ENCODE results near the gene RAD51. TPM values are rescaled to one million over a fixed set of nuclear protein-coding genes. Genes with fewer than 3 reads are reported as not detected.

RAD51 gene
- total and polyA plus RNA-seq, 2 donors, result 1.2 to 12.3 TPM

DNA sequence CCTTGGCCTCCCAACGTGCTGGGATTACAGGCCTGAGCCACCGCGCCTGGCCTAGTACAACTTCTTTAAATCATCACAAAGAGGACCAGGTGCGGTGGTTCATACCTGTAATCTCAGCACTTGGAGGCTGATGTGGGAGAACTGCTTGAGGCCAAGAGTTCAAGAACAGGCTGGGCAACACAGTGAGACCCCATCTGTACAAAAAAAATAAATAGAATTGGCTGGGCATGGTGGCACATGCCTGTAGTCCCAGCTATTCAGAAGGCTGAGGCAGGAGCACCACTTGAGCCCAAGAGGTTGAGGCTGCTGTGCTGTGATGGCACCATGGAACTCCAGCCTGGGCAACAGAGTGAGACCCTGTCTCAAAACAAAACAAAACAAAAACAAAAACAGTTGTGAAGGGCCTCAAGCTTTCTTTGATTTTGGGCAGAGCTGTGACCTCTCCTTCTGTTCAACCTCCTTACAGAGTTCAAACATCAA, 54.2 kb downstream of the RAD51 start:
- no peak overlapping the region for H3K27ac ChIP-seq (ENCODE audit: low read depth in 1 of 2, low read length in 1 of 2)
- H3K36me3 ChIP-seq (ENCODE audit: control insufficient read depth in 2 of 2, insufficient read depth in 2 of 2, low read length in 1 of 2), result peaks cover 48 to 51% of the 10 kb centered on the region in 2 donors
- no peak for DNase-seq (ENCODE audit: low read depth in 6 of 9, low spot score in 9 of 9)
- peaks cover 3 to 6% of the 10 kb centered on the region in 2 donors for H3K4me1 ChIP-seq (ENCODE audit: control insufficient read depth in 2 of 2, insufficient read depth in 2 of 2, low read length in 2 of 2)
- H3K4me3 ChIP-seq (ENCODE audit: low read length in 2 of 2), result no peak overlapping the region
- H3K27me3 ChIP-seq (ENCODE audit: control insufficient read depth in 2 of 2, insufficient read depth in 1 of 2, low read length in 1 of 2), result no peaks in the 10 kb centered on the region
- no peaks in the 10 kb centered on the region for H3K9me3 ChIP-seq (ENCODE audit: control insufficient read depth in 2 of 2, insufficient read depth in 1 of 2, low read length in 1 of 2)
- 99% methylated on average over 4 of the region's 4 CpGs for WGBS

DNA sequence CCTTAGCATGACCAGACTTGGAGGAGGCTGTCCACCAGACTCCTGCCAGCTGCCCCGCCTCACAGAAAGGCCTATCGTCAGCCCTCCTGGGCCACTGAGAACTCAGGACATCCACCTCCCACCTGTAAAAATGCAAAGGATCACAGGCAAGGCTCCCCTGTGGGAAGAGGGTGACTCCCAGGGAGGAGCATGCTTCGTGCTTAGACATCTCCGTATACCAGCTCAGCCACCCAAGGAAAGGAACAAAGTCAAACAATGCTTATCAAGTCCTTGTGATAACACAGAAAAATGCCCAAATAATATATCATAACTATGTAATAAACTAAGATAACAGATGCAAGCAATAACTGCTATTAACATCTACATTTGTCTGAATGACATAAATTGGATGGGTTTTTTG, 55.9 kb downstream of the RAD51 start:
- WGBS, result 98% methylated on average over 4 of the region's 4 CpGs

DNA sequence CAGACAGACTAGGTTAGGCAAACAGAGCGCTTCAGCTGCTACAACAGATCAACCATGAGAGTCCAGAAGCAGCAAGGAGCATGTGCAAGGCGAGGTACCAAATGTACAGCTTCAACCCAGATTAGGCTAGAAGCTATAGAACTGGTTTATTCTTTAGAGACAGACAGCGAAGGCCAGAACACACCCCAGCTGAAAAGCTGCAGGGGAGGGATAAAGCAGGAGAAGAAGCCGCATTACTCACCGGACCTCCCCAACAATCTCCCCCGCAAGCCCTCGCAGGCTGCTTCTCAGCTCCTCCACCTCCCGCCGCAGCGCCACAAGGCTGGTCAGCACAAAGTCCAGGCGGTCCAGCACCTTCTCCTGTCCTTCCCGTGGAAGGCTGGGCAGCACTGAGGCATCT, 56.8 kb downstream of the RAD51 start:
- DNase-seq (ENCODE audit: low read depth in 6 of 9, low spot score in 9 of 9), result no peak
- Histone ChIP-seq H3K4me3 (ENCODE audit: low read length in 2 of 2) (no peak overlapping the region), H3K9me3 (ENCODE audit: control insufficient read depth in 2 of 2, insufficient read depth in 1 of 2, low read length in 1 of 2) (peaks cover 0 to 4% of the 10 kb centered on the region in 2 donors), H3K27me3 (ENCODE audit: control insufficient read depth in 2 of 2, insufficient read depth in 1 of 2, low read length in 1 of 2) (no peaks in the 10 kb centered on the region), H3K27ac (ENCODE audit: low read depth in 1 of 2, low read length in 1 of 2) (no peak overlapping the region), H3K36me3 (ENCODE audit: control insufficient read depth in 2 of 2, insufficient read depth in 2 of 2, low read length in 1 of 2) (peaks cover 34 to 35% of the 10 kb centered on the region in 2 donors), H3K4me1 (ENCODE audit: control insufficient read depth in 2 of 2, insufficient read depth in 2 of 2, low read length in 2 of 2) (peaks cover 11 to 19% of the 10 kb centered on the region in 2 donors)
- 99% methylated on average over 12 of the region's 12 CpGs for WGBS

More for the DNA sequence above, 55.9 kb downstream of the RAD51 start:
- Histone ChIP-seq H3K27ac (ENCODE audit: low read depth in 1 of 2, low read length in 1 of 2) (no peak overlapping the region), H3K36me3 (ENCODE audit: control insufficient read depth in 2 of 2, insufficient read depth in 2 of 2, low read length in 1 of 2) (peaks cover 34 to 35% of the 10 kb centered on the region in 2 donors), H3K4me1 (ENCODE audit: control insufficient read depth in 2 of 2, insufficient read depth in 2 of 2, low read length in 2 of 2) (peaks cover 10 to 16% of the 10 kb centered on the region in 2 donors), H3K27me3 (ENCODE audit: control insufficient read depth in 2 of 2, insufficient read depth in 1 of 2, low read length in 1 of 2) (no peaks in the 10 kb centered on the region), H3K9me3 (ENCODE audit: control insufficient read depth in 2 of 2, insufficient read depth in 1 of 2, low read length in 1 of 2) (peaks cover 0 to 4% of the 10 kb centered on the region in 2 donors), H3K4me3 (ENCODE audit: low read length in 2 of 2) (no peak overlapping the region)
- DNase-seq (ENCODE audit: low read depth in 6 of 9, low spot score in 9 of 9), result no peak

DNA sequence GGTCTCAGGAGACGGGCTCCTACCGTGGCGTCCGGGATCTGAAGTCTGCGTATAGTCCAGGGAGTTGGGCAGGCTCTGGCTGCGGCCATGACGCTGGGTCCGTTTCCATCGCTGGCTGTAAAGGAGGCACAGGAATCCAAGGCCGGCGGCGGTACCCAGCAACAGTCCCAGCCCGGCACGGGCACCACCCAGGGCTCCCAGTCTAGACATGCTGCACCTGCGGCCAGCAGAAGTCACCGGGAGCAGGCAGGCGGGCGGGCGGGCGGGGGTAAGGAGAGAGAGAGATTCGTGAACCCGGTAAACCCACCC, 59.6 kb downstream of the RAD51 start:
- H3K27me3 ChIP-seq (ENCODE audit: control insufficient read depth in 2 of 2, insufficient read depth in 1 of 2, low read length in 1 of 2), result no peaks in the 10 kb centered on the region
- peak overlapping the region; percentile 92 to 98 for H3K4me3 ChIP-seq (ENCODE audit: low read length in 2 of 2)
- under 1% methylated on average over 22 of the region's 22 CpGs for WGBS
- no peak for DNase-seq (ENCODE audit: low read depth in 6 of 9, low spot score in 9 of 9)
- peaks cover 11 to 22% of the 10 kb centered on the region in 2 donors for H3K4me1 ChIP-seq (ENCODE audit: control insufficient read depth in 2 of 2, insufficient read depth in 2 of 2, low read length in 2 of 2)
- H3K36me3 ChIP-seq (ENCODE audit: control insufficient read depth in 2 of 2, insufficient read depth in 2 of 2, low read length in 1 of 2), result peaks cover 17 to 19% of the 10 kb centered on the region in 2 donors
- H3K9me3 ChIP-seq (ENCODE audit: control insufficient read depth in 2 of 2, insufficient read depth in 1 of 2, low read length in 1 of 2), result peaks cover 0 to 4% of the 10 kb centered on the region in 2 donors
- peak overlapping the region; percentile 64 to 74 for H3K27ac ChIP-seq (ENCODE audit: low read depth in 1 of 2, low read length in 1 of 2)

DNA sequence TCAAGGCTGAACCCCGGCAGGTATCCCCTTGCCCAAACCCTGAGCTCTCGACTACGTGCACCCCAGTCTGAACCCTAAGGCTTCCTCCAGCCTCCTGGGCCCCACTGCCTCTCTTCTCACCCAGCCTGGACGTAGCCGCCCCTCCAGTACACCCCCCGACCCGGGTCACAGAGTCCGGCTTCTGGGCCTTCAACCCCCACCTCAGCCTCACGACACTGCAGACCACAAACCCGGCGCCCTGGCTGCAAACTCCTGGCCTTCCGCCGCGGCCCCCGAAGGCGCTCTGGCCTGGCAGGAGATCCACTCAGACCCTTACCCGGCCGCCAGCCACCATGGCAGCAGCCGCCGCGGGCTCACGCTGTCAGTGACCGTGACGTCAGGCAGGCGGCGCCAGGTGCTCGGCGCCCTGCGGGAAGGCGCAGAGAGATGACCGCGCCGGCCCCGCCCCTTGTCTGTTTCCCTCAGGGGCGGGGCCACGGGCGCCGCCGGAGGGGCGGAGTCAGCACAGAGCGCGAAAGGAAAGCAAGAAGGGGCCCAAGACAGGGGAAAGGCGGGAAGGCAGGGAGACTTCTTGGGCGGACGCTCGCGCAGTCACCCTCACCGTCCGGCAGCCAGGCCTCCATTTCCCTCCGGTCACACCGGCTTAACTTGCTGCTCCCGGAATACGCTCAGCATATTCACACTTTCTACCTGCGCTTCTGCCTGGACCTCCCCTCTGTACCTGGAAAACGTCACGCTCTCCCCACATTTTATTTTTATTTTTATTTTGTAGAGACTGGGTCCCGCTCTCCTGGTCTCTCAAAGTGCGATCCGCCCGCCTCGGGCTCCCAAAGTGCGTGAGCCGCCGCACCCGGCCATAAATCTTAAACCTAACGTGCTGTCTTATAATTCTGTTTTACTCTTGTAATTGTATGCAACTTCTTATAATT, 60.2 kb downstream of the RAD51 start, which contains the start of gene RMDN3:
Gene RMDN3, minus strand, starts transcription at position 372 of the 929 bp plus-strand sequence. CDS start 471 bp downstream, outside the sequence.
- H3K27me3 ChIP-seq (ENCODE audit: control insufficient read depth in 2 of 2, insufficient read depth in 1 of 2, low read length in 1 of 2), result no peaks in the 10 kb centered on the region
- H3K27ac ChIP-seq (ENCODE audit: low read depth in 1 of 2, low read length in 1 of 2), result peak within 1 kb of the TSS; percentile 87 to 92
- 1% methylated on average over 66 of the region's 66 CpGs for WGBS
- H3K4me1 ChIP-seq (ENCODE audit: control insufficient read depth in 2 of 2, insufficient read depth in 2 of 2, low read length in 2 of 2), result peaks cover 12 to 27% of the 10 kb centered on the region in 2 donors
- peak within 1 kb of the TSS; percentile 92 to 98 for H3K4me3 ChIP-seq (ENCODE audit: low read length in 2 of 2)
- H3K9me3 ChIP-seq (ENCODE audit: control insufficient read depth in 2 of 2, insufficient read depth in 1 of 2, low read length in 1 of 2), result peaks cover 0 to 4% of the 10 kb centered on the region in 2 donors
- peak; percentile 85 to 98 (median 95) for DNase-seq (ENCODE audit: low read depth in 6 of 9, low spot score in 9 of 9)
- H3K36me3 ChIP-seq (ENCODE audit: control insufficient read depth in 2 of 2, insufficient read depth in 2 of 2, low read length in 1 of 2), result peaks cover 15 to 17% of the 10 kb centered on the region in 2 donors

DNA sequence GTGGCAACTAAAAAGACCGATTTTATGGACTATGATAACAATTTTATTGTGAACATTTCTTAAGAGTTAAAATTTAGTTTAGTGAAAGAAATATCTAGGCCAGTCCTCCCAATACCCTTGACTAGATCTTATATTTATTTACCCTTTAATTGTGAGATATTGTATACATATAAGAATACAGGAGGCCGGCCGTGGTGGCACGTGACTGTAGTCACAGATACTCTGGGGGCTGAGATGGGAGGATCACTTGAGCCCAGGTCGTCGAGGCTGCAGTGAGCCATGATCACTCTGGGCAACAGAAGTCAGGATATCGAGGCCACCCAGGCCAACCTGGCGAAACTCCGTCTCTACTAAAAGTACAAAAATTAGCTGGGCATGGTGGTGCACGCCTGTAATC, 60.8 kb downstream of the RAD51 start:
- H3K27me3 ChIP-seq (ENCODE audit: control insufficient read depth in 2 of 2, insufficient read depth in 1 of 2, low read length in 1 of 2), result no peaks in the 10 kb centered on the region
- H3K4me1 ChIP-seq (ENCODE audit: control insufficient read depth in 2 of 2, insufficient read depth in 2 of 2, low read length in 2 of 2), result peaks cover 17 to 31% of the 10 kb centered on the region in 2 donors
- 83% methylated on average over 10 of the region's 10 CpGs for WGBS
- peaks cover 0 to 4% of the 10 kb centered on the region in 2 donors for H3K9me3 ChIP-seq (ENCODE audit: control insufficient read depth in 2 of 2, insufficient read depth in 1 of 2, low read length in 1 of 2)
- H3K36me3 ChIP-seq (ENCODE audit: control insufficient read depth in 2 of 2, insufficient read depth in 2 of 2, low read length in 1 of 2), result peaks cover 11 to 13% of the 10 kb centered on the region in 2 donors
- DNase-seq (ENCODE audit: low read depth in 6 of 9, low spot score in 9 of 9), result no peak
- peak overlapping the region; percentile 92 to 98 for H3K4me3 ChIP-seq (ENCODE audit: low read length in 2 of 2)
- H3K27ac ChIP-seq (ENCODE audit: low read depth in 1 of 2, low read length in 1 of 2), result peak overlapping the region; percentile 87 to 92

DNA sequence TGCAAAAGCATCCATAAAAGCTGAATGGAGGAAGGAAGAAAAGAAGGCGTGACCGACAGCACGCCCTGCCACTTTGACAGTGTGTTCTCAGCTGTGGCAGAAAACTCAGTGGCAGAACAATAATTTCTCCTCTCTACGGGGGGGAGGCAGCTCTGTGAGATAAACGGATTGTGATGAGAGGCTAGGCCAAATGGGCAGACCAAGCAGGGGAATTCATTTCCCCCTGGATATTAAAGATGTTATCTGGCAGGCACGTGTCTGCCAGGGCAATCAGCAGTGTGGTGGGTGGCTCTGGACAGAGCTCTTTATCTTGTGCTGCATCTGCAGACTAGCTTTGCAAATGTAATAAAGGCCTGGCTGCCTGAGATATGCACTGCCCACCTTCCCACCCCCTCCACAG, 62.0 kb downstream of the RAD51 start:
- no peak for DNase-seq (ENCODE audit: low read depth in 6 of 9, low spot score in 9 of 9)
- no peaks in the 10 kb centered on the region for H3K27me3 ChIP-seq (ENCODE audit: control insufficient read depth in 2 of 2, insufficient read depth in 1 of 2, low read length in 1 of 2)
- WGBS, result 58% methylated on average over 6 of the region's 6 CpGs
- no peak overlapping the region for H3K27ac ChIP-seq (ENCODE audit: low read depth in 1 of 2, low read length in 1 of 2)
- H3K36me3 ChIP-seq (ENCODE audit: control insufficient read depth in 2 of 2, insufficient read depth in 2 of 2, low read length in 1 of 2), result peaks cover 3% of the 10 kb centered on the region in 2 donors
- peaks cover 0 to 4% of the 10 kb centered on the region in 2 donors for H3K9me3 ChIP-seq (ENCODE audit: control insufficient read depth in 2 of 2, insufficient read depth in 1 of 2, low read length in 1 of 2)
- H3K4me1 ChIP-seq (ENCODE audit: control insufficient read depth in 2 of 2, insufficient read depth in 2 of 2, low read length in 2 of 2), result peaks cover 17 to 31% of the 10 kb centered on the region in 2 donors
- no peak overlapping the region for H3K4me3 ChIP-seq (ENCODE audit: low read length in 2 of 2)

DNA sequence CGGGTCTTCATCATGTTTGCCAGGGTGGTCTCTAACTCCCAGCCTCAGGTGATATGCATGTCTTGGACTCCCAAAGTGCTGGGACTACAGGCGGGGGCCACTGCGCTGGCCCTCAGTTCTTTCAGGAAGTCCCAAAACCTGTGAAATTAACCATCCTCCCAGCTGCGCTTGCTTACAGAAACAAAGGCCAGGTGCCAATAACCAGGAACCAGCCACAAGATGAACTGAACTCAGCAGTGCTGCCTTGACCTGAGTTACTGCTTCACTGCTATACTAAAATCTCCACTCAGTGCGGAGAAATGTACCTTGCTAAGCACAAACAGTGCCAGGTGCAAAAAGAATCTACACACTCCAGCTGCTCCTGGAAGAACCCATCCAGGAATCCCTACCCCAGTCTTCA, 65.0 kb downstream of the RAD51 start:
- no peak overlapping the region for H3K4me3 ChIP-seq (ENCODE audit: low read length in 2 of 2)
- DNase-seq (ENCODE audit: low read depth in 6 of 9, low spot score in 9 of 9), result peak in 1 of 9 donors; percentile 45
- H3K27ac ChIP-seq (ENCODE audit: low read depth in 1 of 2, low read length in 1 of 2), result peak overlapping the region; percentile 2 to 19
- WGBS, result 62% methylated on average over 5 of the region's 5 CpGs
- no peaks in the 10 kb centered on the region for H3K36me3 ChIP-seq (ENCODE audit: control insufficient read depth in 2 of 2, insufficient read depth in 2 of 2, low read length in 1 of 2)
- H3K27me3 ChIP-seq (ENCODE audit: control insufficient read depth in 2 of 2, insufficient read depth in 1 of 2, low read length in 1 of 2), result no peaks in the 10 kb centered on the region
- H3K4me1 ChIP-seq (ENCODE audit: control insufficient read depth in 2 of 2, insufficient read depth in 2 of 2, low read length in 2 of 2), result peaks cover 21 to 44% of the 10 kb centered on the region in 2 donors
- no peaks in the 10 kb centered on the region for H3K9me3 ChIP-seq (ENCODE audit: control insufficient read depth in 2 of 2, insufficient read depth in 1 of 2, low read length in 1 of 2)

All from thymus (tissue), 11 donors.